ENCODE measurements around the gene AGTRAP.

The AGTRAP gene

DNA sequence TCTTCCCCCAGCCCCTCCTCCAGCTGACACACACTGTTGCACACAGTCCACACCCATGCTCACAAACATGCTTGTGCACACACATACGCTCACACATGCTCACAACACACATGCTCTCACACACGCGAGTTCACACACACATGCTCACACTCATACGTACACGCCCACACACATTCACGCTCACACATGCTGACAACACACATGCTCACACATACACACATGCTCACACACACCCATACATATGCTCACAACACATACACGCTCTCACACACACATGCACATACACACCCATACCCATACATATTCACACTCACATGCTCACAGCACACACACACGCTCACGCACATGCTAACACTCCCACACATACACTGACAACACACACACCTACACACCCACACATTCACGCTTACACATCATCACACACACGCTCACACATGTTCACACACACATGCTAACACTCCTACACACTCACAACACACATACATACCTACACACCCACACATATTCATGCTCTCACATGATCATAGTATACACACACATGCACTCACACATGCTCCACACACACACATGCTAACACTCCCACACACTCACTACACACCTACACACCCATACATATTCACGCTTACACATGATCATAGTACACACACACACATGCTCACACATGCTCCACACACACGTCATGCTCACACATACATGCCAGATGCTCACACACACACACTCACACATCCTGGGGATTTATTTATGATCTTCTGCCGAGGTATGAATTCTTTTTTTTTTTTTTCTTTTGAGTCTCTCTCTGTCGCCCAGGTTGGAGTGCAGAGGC is 33.7 kb upstream of the AGTRAP start:
- no peak for TF ChIP-seq YY1 (IDR thresholded peaks at IDR 0.05; ENCODE audit: insufficient read depth, insufficient read length)
- TF ChIP-seq ZNF274 (IDR thresholded peaks at IDR 0.05; ENCODE audit: low read depth, low read length), result no peak
- no peak for TF ChIP-seq SUZ12 (IDR thresholded peaks at IDR 0.05; ENCODE audit: extremely low read depth, insufficient read depth, insufficient read length)
- H3K36me3 ChIP-seq (ENCODE audit: insufficient read depth, insufficient read length, low read length), result peaks cover 7% of the 10 kb centered on the region
- no peaks in the 10 kb centered on the region for H3K27me3 ChIP-seq (ENCODE audit: insufficient read depth, insufficient read length)
- H3K9me3 ChIP-seq (ENCODE audit: insufficient read depth, low read length), result no peaks in the 10 kb centered on the region
- H3K9ac ChIP-seq (ENCODE audit: insufficient read length, low read depth), result no peak overlapping the region
- peaks cover 24% of the 10 kb centered on the region for H3K4me1 ChIP-seq (ENCODE audit: insufficient read depth, insufficient read length)
- DNase-seq (ENCODE audit: low read depth, low spot score), result no peak
- H3K4me3 ChIP-seq (ENCODE audit: insufficient read length, low read depth), result no peak overlapping the region

DNA sequence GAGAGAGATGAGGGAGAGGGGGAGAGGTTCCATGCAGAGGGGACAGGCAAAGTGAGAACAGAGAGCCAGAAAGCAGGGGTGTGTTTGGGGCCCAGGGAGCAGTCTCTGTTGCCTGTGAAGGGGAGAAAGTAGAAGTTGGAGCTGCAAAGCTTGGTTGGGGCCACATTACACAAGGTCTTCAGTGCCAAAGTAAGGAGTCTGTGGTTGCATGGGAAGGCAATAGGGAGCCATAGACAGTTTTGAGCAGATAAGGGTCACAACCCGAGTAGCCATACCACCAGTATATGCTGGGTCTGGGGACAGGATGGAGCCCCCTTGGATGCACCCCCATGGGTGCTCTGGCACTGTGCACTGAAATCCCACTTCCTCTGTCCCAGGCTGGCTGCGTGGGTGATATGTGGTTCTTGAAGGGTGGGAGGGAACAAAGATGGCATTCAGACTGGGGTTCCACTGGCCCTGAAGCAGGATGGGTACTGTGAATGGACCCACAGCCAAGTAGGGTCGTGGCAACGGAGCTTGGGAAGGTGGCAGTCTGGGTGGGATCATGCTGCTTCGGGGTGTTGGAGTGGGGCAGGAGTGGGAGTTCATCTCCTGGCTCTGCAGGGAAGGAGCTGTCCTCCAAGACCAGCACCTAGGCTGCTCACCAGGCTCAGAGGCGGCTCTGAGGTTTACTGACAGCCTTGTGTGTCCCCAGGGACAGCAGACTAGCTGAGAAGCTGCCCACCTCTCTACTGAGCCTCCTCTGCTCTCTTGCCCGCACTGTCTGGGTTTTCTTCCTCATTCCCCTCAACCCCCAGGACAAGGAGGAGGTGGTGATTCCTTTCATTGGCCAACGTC is 32.4 kb upstream of the AGTRAP start:
- H3K9me3 ChIP-seq (ENCODE audit: insufficient read depth, low read length), result no peaks in the 10 kb centered on the region
- H3K9ac ChIP-seq (ENCODE audit: insufficient read length, low read depth), result no peak overlapping the region
- H3K4me3 ChIP-seq (ENCODE audit: insufficient read length, low read depth), result no peak overlapping the region
- H3K27me3 ChIP-seq (ENCODE audit: insufficient read depth, insufficient read length), result no peaks in the 10 kb centered on the region
- no peak for DNase-seq (ENCODE audit: low read depth, low spot score)
- peaks cover 9% of the 10 kb centered on the region for H3K36me3 ChIP-seq (ENCODE audit: insufficient read depth, insufficient read length, low read length)
- TF ChIP-seq YY1 (IDR thresholded peaks at IDR 0.05; ENCODE audit: insufficient read depth, insufficient read length) (no peak), SUZ12 (IDR thresholded peaks at IDR 0.05; ENCODE audit: extremely low read depth, insufficient read depth, insufficient read length) (no peak), ZNF274 (IDR thresholded peaks at IDR 0.05; ENCODE audit: low read depth, low read length) (no peak)
- peaks cover 31% of the 10 kb centered on the region for H3K4me1 ChIP-seq (ENCODE audit: insufficient read depth, insufficient read length)

GRCh38 chr1:11704194-11704529 is 31.8 kb upstream of the AGTRAP start:
- H3K4me3 ChIP-seq (ENCODE audit: insufficient read length, low read depth), result no peak overlapping the region
- no peak overlapping the region for H3K9ac ChIP-seq (ENCODE audit: insufficient read length, low read depth)
- H3K4me1 ChIP-seq (ENCODE audit: insufficient read depth, insufficient read length), result peaks cover 31% of the 10 kb centered on the region
- DNase-seq (ENCODE audit: low read depth, low spot score), result no peak
- no peaks in the 10 kb centered on the region for H3K27me3 ChIP-seq (ENCODE audit: insufficient read depth, insufficient read length)
- H3K9me3 ChIP-seq (ENCODE audit: insufficient read depth, low read length), result no peaks in the 10 kb centered on the region
- TF ChIP-seq SUZ12 (IDR thresholded peaks at IDR 0.05; ENCODE audit: extremely low read depth, insufficient read depth, insufficient read length) (no peak), YY1 (IDR thresholded peaks at IDR 0.05; ENCODE audit: insufficient read depth, insufficient read length) (no peak), ZNF274 (IDR thresholded peaks at IDR 0.05; ENCODE audit: low read depth, low read length) (no peak)
- H3K36me3 ChIP-seq (ENCODE audit: insufficient read depth, insufficient read length, low read length), result peaks cover 9% of the 10 kb centered on the region

DNA sequence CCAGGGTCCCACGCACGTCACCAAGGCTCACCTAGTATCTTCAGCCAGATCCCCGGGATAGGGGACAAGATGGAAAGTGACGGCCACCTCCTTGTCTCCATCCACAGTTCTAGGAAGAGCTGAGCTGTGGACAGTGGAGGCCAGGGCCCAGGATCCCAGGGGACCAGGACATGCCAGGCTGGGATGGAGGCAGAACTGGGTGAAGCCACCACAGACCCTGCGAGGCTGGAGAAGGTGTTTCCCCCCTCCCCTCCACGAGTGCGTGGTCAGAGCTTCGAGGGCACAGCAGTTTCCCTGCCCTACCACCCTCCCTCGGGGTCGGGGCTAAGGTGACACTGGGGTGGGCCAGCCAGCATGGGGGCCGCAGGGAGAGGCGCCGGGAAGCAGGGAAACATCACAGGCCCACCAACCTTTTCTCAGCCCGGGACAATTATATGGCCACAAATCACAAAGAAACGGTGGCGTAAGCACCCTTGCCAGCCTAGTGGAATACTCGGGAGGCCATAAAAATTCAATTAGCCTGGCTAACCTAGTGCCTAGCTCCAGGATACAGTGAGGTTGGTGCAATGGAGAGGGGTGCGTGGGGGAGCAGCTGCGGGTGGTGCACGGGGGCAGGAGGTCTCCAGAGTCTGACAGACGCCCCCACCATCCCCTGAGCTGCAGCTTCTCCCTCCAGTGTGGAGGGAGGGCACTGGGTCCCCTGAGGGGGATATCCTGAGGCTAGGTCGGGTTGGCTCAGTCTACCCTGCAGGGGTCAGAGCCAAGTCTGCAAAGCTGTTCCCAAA is 31.1 kb upstream of the AGTRAP start:
- Histone ChIP-seq H3K9ac (ENCODE audit: insufficient read length, low read depth) (peak overlapping the region; percentile 8), H3K4me1 (ENCODE audit: insufficient read depth, insufficient read length) (peaks cover 31% of the 10 kb centered on the region), H3K27me3 (ENCODE audit: insufficient read depth, insufficient read length) (no peaks in the 10 kb centered on the region), H3K36me3 (ENCODE audit: insufficient read depth, insufficient read length, low read length) (peaks cover 12% of the 10 kb centered on the region), H3K4me3 (ENCODE audit: insufficient read length, low read depth) (no peak overlapping the region), H3K9me3 (ENCODE audit: insufficient read depth, low read length) (no peaks in the 10 kb centered on the region)
- TF ChIP-seq SUZ12 (IDR thresholded peaks at IDR 0.05; ENCODE audit: extremely low read depth, insufficient read depth, insufficient read length) (no peak), ZNF274 (IDR thresholded peaks at IDR 0.05; ENCODE audit: low read depth, low read length) (no peak), YY1 (IDR thresholded peaks at IDR 0.05; ENCODE audit: insufficient read depth, insufficient read length) (no peak)
- no peak for DNase-seq (ENCODE audit: low read depth, low spot score)

GRCh38 chr1:11705596-11705995 is 30.3 kb upstream of the AGTRAP start:
- Histone ChIP-seq H3K36me3 (ENCODE audit: insufficient read depth, insufficient read length, low read length) (peaks cover 12% of the 10 kb centered on the region), H3K9ac (ENCODE audit: insufficient read length, low read depth) (no peak overlapping the region), H3K9me3 (ENCODE audit: insufficient read depth, low read length) (no peaks in the 10 kb centered on the region), H3K4me1 (ENCODE audit: insufficient read depth, insufficient read length) (peaks cover 31% of the 10 kb centered on the region), H3K27me3 (ENCODE audit: insufficient read depth, insufficient read length) (no peaks in the 10 kb centered on the region), H3K4me3 (ENCODE audit: insufficient read length, low read depth) (no peak overlapping the region)
- TF ChIP-seq YY1 (IDR thresholded peaks at IDR 0.05; ENCODE audit: insufficient read depth, insufficient read length) (no peak), SUZ12 (IDR thresholded peaks at IDR 0.05; ENCODE audit: extremely low read depth, insufficient read depth, insufficient read length) (no peak), ZNF274 (IDR thresholded peaks at IDR 0.05; ENCODE audit: low read depth, low read length) (no peak)
- no peak for DNase-seq (ENCODE audit: low read depth, low spot score)

GRCh38 chr1:11706292-11706691 is 29.6 kb upstream of the AGTRAP start:
- Histone ChIP-seq H3K9ac (ENCODE audit: insufficient read length, low read depth) (peak overlapping the region; percentile 26), H3K27me3 (ENCODE audit: insufficient read depth, insufficient read length) (no peaks in the 10 kb centered on the region), H3K4me3 (ENCODE audit: insufficient read length, low read depth) (no peak overlapping the region), H3K9me3 (ENCODE audit: insufficient read depth, low read length) (no peaks in the 10 kb centered on the region), H3K36me3 (ENCODE audit: insufficient read depth, insufficient read length, low read length) (peaks cover 13% of the 10 kb centered on the region), H3K4me1 (ENCODE audit: insufficient read depth, insufficient read length) (peaks cover 26% of the 10 kb centered on the region)
- no peak for DNase-seq (ENCODE audit: low read depth, low spot score)
- TF ChIP-seq YY1 (IDR thresholded peaks at IDR 0.05; ENCODE audit: insufficient read depth, insufficient read length), result no peak
